ENCODE results near the gene XPR1. TPM values are rescaled to one million over a fixed set of nuclear protein-coding genes. Genes with fewer than 3 reads are reported as not detected.

XPR1 gene
- total and polyA plus RNA-seq, 8 donors: 3.4 to 25.3 (median 13.7) TPM

GRCh38 chr1:180631194-180631765 lies 542 bp upstream of the XPR1 start:
- intact Hi-C loops (cut with DNase I): no loop called here
- H3K4me3 ChIP-seq: no peak overlapping the region
- whole genome bisulfite sequencing, 2 donors: 44% methylated on average over 6 of the region's 6 CpGs
- peak overlapping the region in 2 of 4 donors; percentile 35 to 91 for H3K27ac ChIP-seq
- peaks cover 0 to 36% (median 34%) of the 10 kb centered on the region in 3 donors for H3K4me1 ChIP-seq
- no peaks in the 10 kb centered on the region for H3K9me3 ChIP-seq
- no peak for FAIRE-seq
- H3K36me3 ChIP-seq: no peaks in the 10 kb centered on the region
- H3K27me3 ChIP-seq: no peaks in the 10 kb centered on the region
- TF ChIP-seq, protein P1, sequence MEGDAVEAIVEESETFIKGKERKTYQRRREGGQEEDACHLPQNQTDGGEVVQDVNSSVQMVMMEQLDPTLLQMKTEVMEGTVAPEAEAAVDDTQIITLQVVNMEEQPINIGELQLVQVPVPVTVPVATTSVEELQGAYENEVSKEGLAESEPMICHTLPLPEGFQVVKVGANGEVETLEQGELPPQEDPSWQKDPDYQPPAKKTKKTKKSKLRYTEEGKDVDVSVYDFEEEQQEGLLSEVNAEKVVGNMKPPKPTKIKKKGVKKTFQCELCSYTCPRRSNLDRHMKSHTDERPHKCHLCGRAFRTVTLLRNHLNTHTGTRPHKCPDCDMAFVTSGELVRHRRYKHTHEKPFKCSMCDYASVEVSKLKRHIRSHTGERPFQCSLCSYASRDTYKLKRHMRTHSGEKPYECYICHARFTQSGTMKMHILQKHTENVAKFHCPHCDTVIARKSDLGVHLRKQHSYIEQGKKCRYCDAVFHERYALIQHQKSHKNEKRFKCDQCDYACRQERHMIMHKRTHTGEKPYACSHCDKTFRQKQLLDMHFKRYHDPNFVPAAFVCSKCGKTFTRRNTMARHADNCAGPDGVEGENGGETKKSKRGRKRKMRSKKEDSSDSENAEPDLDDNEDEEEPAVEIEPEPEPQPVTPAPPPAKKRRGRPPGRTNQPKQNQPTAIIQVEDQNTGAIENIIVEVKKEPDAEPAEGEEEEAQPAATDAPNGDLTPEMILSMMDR (IDR thresholded peaks at IDR 0.05): no peak
- ATAC-seq: no peak
- DNase-seq: no peak

- Histone ChIP-seq H3K4me1 (peaks cover 0 to 48% (median 44%) of the 10 kb centered on the region in 3 donors), H3K9me3 (no peaks in the 10 kb centered on the region), H3K36me3 (no peaks in the 10 kb centered on the region), H3K27me3 (no peaks in the 10 kb centered on the region), H3K27ac (peak overlapping the region; percentile 72 to 91 (median 84)), H3K4me3 (peak overlapping the region; percentile 84 to 97 (median 91))
- DNase-seq: peak in 5 of 6 donors; percentile 57 to 89 (median 77)
- FAIRE-seq: no peak
- WGBS, 2 donors: 0 to 1% methylated on average over 20 to 44 of the region's 44 CpGs
- ATAC-seq: peak; percentile 64 to 74 (median 70)
- intact Hi-C loops (cut with DNase I): no loop called here
- TF ChIP-seq, protein P1 (IDR thresholded peaks at IDR 0.05): no peak
These were observed 669 bp downstream of the XPR1 start for GRCh38 chr1:180632326-180633056.

GRCh38 chr1:180633057-180634056 lies 1.5 kb downstream of the XPR1 start:
- Histone ChIP-seq H3K4me1 (peaks cover 0 to 53% (median 52%) of the 10 kb centered on the region in 3 donors), H3K4me3 (peak overlapping the region in 3 of 4 donors; percentile 84 to 96 (median 86)), H3K27me3 (no peaks in the 10 kb centered on the region), H3K36me3 (no peaks in the 10 kb centered on the region), H3K9me3 (no peaks in the 10 kb centered on the region), H3K27ac (peak overlapping the region in 2 of 4 donors; percentile 91)
- ATAC-seq (no peak), DNase-seq (no peak), FAIRE-seq (peak; percentile 26)
- TF ChIP-seq, protein P1 (IDR thresholded peaks at IDR 0.05): no peak
- WGBS, 2 donors: 11 to 18% methylated on average over 3 of the region's 3 CpGs
- intact Hi-C loops (cut with DNase I): no loop called here

DNA sequence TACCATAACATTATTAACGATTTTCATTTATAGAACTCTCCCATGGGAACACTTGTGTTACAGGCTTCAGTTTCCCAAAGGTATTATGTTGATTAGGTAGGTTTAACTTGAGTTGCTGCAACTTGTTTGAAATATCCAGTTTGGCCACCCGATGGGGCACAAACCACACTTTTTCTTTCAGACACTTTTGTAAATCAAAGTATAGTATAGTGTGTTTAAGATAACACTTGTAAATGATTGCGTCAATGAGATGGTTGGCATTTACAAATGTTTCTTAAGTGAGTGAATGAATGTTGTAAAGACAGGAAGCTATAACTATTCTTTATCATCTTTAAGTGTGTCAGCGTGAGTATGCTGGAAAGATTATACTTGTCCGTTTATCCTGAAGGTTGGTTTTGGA lies 4.3 kb downstream of the XPR1 start:
- H3K27me3 ChIP-seq: no peaks in the 10 kb centered on the region
- DNase-seq: peak in 1 of 6 donors; percentile 46
- 27 to 29% methylated on average over 5 of the region's 5 CpGs for WGBS, 2 donors
- H3K36me3 ChIP-seq: no peaks in the 10 kb centered on the region
- ATAC-seq: peak in 1 of 4 donors; percentile 11
- H3K4me1 ChIP-seq: peaks cover 5 to 63% (median 55%) of the 10 kb centered on the region in 3 donors
- intact Hi-C loops (cut with DNase I): loop anchor here in 1 of 3 donors (5.0 kb wide), 1 partner anchor 226 kb away; no protein-coding TSS in a partner anchor
- H3K4me3 ChIP-seq: no peak overlapping the region
- TF ChIP-seq, protein P1 (IDR thresholded peaks at IDR 0.05): no peak
- FAIRE-seq: peak; percentile 56
- no peak overlapping the region for H3K27ac ChIP-seq
- H3K9me3 ChIP-seq: no peaks in the 10 kb centered on the region

Data from pancreas (tissue), 10 donors.